Measurements from ENCODE around the gene BRME1.

Gene BRME1

GRCh38 chr19:13850910-13851733, 54.8 kb downstream of the BRME1 start:
- no peak overlapping the region for H3K27ac ChIP-seq
- H2AFZ ChIP-seq (ENCODE audit: low read depth), result no peak overlapping the region; the same call in 1 of the 2 replicates
- H3K4me3 ChIP-seq (IDR thresholded peaks at IDR 0.05; ENCODE audit: insufficient read depth, low read depth, low read length), result no peak overlapping the region
- no peaks in the 10 kb centered on the region for H3K27me3 ChIP-seq (ENCODE audit: insufficient read depth, low read depth)
- no peaks in the 10 kb centered on the region for H3K36me3 ChIP-seq (ENCODE audit: insufficient read depth)
- no peak for TF ChIP-seq CTCF (conservative IDR thresholded peaks at IDR 0.05; ENCODE audit: low read depth, low read length)
- peaks cover 20% of the 10 kb centered on the region for H3K4me1 ChIP-seq (ENCODE audit: low read depth, poor library complexity, severe bottlenecking)
- peak overlapping the region; percentile 19; the same call in 1 of the 2 replicates for H3K9ac ChIP-seq
- no peaks in the 10 kb centered on the region for H4K20me1 ChIP-seq (ENCODE audit: insufficient read depth)
- H3K4me2 ChIP-seq, result no peak overlapping the region
- no peaks in the 10 kb centered on the region for H3K79me2 ChIP-seq (ENCODE audit: insufficient read depth, low read depth)

GRCh38 chr19:13849991-13850909, 55.7 kb downstream of the BRME1 start:
- peak overlapping the region; percentile 19; the same call in 1 of the 2 replicates for H3K9ac ChIP-seq
- no peaks in the 10 kb centered on the region for H4K20me1 ChIP-seq (ENCODE audit: insufficient read depth)
- H3K36me3 ChIP-seq (ENCODE audit: insufficient read depth), result no peaks in the 10 kb centered on the region
- no peak overlapping the region for H3K27ac ChIP-seq
- H3K4me1 ChIP-seq (ENCODE audit: low read depth, poor library complexity, severe bottlenecking), result peaks cover 29% of the 10 kb centered on the region
- TF ChIP-seq CTCF (conservative IDR thresholded peaks at IDR 0.05; ENCODE audit: low read depth, low read length), result no peak
- no peaks in the 10 kb centered on the region for H3K27me3 ChIP-seq (ENCODE audit: insufficient read depth, low read depth)
- no peak overlapping the region for H3K4me2 ChIP-seq
- H3K4me3 ChIP-seq (IDR thresholded peaks at IDR 0.05; ENCODE audit: insufficient read depth, low read depth, low read length), result no peak overlapping the region
- no peak overlapping the region; the same call in 1 of the 2 replicates for H2AFZ ChIP-seq (ENCODE audit: low read depth)
- H3K79me2 ChIP-seq (ENCODE audit: insufficient read depth, low read depth), result no peaks in the 10 kb centered on the region

- H3K4me3 ChIP-seq (IDR thresholded peaks at IDR 0.05; ENCODE audit: insufficient read depth, low read depth, low read length), result no peak overlapping the region
- H3K4me1 ChIP-seq (ENCODE audit: low read depth, poor library complexity, severe bottlenecking), result peaks cover 41% of the 10 kb centered on the region
- H2AFZ ChIP-seq (ENCODE audit: low read depth), result no peak overlapping the region
- no peak overlapping the region for H3K4me2 ChIP-seq
- H3K9ac ChIP-seq, result no peak overlapping the region
- no peaks in the 10 kb centered on the region for H4K20me1 ChIP-seq (ENCODE audit: insufficient read depth)
- no peaks in the 10 kb centered on the region for H3K79me2 ChIP-seq (ENCODE audit: insufficient read depth, low read depth)
- H3K36me3 ChIP-seq (ENCODE audit: insufficient read depth), result no peaks in the 10 kb centered on the region
- no peaks in the 10 kb centered on the region for H3K27me3 ChIP-seq (ENCODE audit: insufficient read depth, low read depth)
- H3K27ac ChIP-seq, result no peak overlapping the region
- no peak for TF ChIP-seq CTCF (conservative IDR thresholded peaks at IDR 0.05; ENCODE audit: low read depth, low read length)
Observed at GRCh38 chr19:13848798-13849676, 56.9 kb downstream of the BRME1 start.

GRCh38 chr19:13848340-13848677, 57.6 kb downstream of the BRME1 start:
- Histone ChIP-seq H3K27me3 (ENCODE audit: insufficient read depth, low read depth) (no peaks in the 10 kb centered on the region), H3K4me2 (peak overlapping the region; percentile 87), H3K9ac (no peak overlapping the region), H3K27ac (peak overlapping the region; percentile 100; the same call in 1 of the 2 replicates), H3K4me1 (ENCODE audit: low read depth, poor library complexity, severe bottlenecking) (peaks cover 48% of the 10 kb centered on the region), H2AFZ (ENCODE audit: low read depth) (no peak overlapping the region), H3K36me3 (ENCODE audit: insufficient read depth) (no peaks in the 10 kb centered on the region), H3K4me3 (IDR thresholded peaks at IDR 0.05; ENCODE audit: insufficient read depth, low read depth, low read length) (no peak overlapping the region), H4K20me1 (ENCODE audit: insufficient read depth) (no peaks in the 10 kb centered on the region), H3K79me2 (ENCODE audit: insufficient read depth, low read depth) (no peaks in the 10 kb centered on the region)
- TF ChIP-seq CTCF (conservative IDR thresholded peaks at IDR 0.05; ENCODE audit: low read depth, low read length), result no peak

Measured in KMS-11 (cell line).